ENCODE results near the gene PPM1G. TPM values are rescaled to one million over a fixed set of nuclear protein-coding genes. Genes with fewer than 3 reads are reported as not detected.

PPM1G gene
- total RNA-seq, 3 donors from 2014 or later (not counting 1 experiment from before 2014, with no cell fraction given) = 63.9 to 73.8 (median 69.5) TPM

GRCh38 chr2:27376151-27376865, 33.1 kb downstream of the PPM1G start:
- Histone ChIP-seq H3K9me3 (ENCODE audit: control insufficient read depth, insufficient read depth, low read length) (no peaks in the 10 kb centered on the region), H3K36me3 (ENCODE audit: control insufficient read depth, insufficient read depth, low read length) (peaks cover 46% of the 10 kb centered on the region), H3K27ac (ENCODE audit: low read length) (no peak overlapping the region), H3K27me3 (ENCODE audit: control insufficient read depth, insufficient read depth, low read length) (no peaks in the 10 kb centered on the region), H3K4me3 (ENCODE audit: low read length) (no peak overlapping the region), H3K4me1 (ENCODE audit: control insufficient read depth, insufficient read depth, low read length) (peaks cover 33% of the 10 kb centered on the region)
- no peak for TF ChIP-seq CTCF (IDR thresholded peaks at IDR 0.05)
- no peaks in the 10 kb centered on the region for H3K36me3 Mint-ChIP-seq
- ATAC-seq (no peak), DNase-seq (no peak)
- no peaks in the 10 kb centered on the region for H3K9me3 Mint-ChIP-seq
- no peaks in the 10 kb centered on the region for H3K27me3 Mint-ChIP-seq (ENCODE audit: low read depth in 2 of 2)
- H3K4me1 Mint-ChIP-seq = peaks cover 35 to 40% of the 10 kb centered on the region in 2 donors
- intact Hi-C loops (cut with micrococcal nuclease) = no loop called here
- no peak overlapping the region for H3K4me3 Mint-ChIP-seq
- H3K27ac Mint-ChIP-seq = peak overlapping the region in 1 of 2 donors; percentile 41
- 96% methylated on average over 16 of the region's 16 CpGs for WGBS (ENCODE audit: insufficient coverage)

- Histone ChIP-seq H3K4me1 (ENCODE audit: control insufficient read depth, insufficient read depth, low read length) (peaks cover 32% of the 10 kb centered on the region), H3K9me3 (ENCODE audit: control insufficient read depth, insufficient read depth, low read length) (no peaks in the 10 kb centered on the region), H3K4me3 (ENCODE audit: low read length) (no peak overlapping the region), H3K36me3 (ENCODE audit: control insufficient read depth, insufficient read depth, low read length) (peaks cover 46% of the 10 kb centered on the region), H3K27me3 (ENCODE audit: control insufficient read depth, insufficient read depth, low read length) (no peaks in the 10 kb centered on the region), H3K27ac (ENCODE audit: low read length) (no peak overlapping the region)
- TF ChIP-seq CTCF (IDR thresholded peaks at IDR 0.05) = no peak
- 98% methylated on average over 20 of the region's 20 CpGs for WGBS (ENCODE audit: insufficient coverage)
- Mint-ChIP-seq H3K27ac (no peak overlapping the region), H3K4me3 (no peak overlapping the region), H3K4me1 (peaks cover 32 to 36% of the 10 kb centered on the region in 2 donors), H3K36me3 (peaks cover 2% of the 10 kb centered on the region), H3K27me3 (ENCODE audit: low read depth in 2 of 2) (no peaks in the 10 kb centered on the region), H3K9me3 (no peaks in the 10 kb centered on the region)
- no peak for ATAC-seq
- DNase-seq = no peak
- intact Hi-C loops (cut with micrococcal nuclease) = no loop called here
Observed at GRCh38 chr2:27375513-27376099, 33.8 kb downstream of the PPM1G start.

GRCh38 chr2:27373567-27373966, 35.8 kb downstream of the PPM1G start:
- H3K27me3 Mint-ChIP-seq (ENCODE audit: low read depth in 2 of 2) = no peaks in the 10 kb centered on the region
- no peak overlapping the region for H3K4me3 Mint-ChIP-seq
- no peak overlapping the region for H3K27ac ChIP-seq (ENCODE audit: low read length)
- H3K4me3 ChIP-seq (ENCODE audit: low read length) = no peak overlapping the region
- intact Hi-C loops (cut with micrococcal nuclease) = loop anchor here (5.0 kb wide), 1 partner anchor 114 kb away; the partner anchor contains the start of gene IFT172
- ATAC-seq (no peak), DNase-seq (no peak)
- 86% methylated on average over 5 of the region's 5 CpGs for WGBS (ENCODE audit: insufficient coverage)
- TF ChIP-seq CTCF (IDR thresholded peaks at IDR 0.05) = no peak
- peaks cover 37 to 39% of the 10 kb centered on the region in 2 donors for H3K4me1 Mint-ChIP-seq
- H3K4me1 ChIP-seq (ENCODE audit: control insufficient read depth, insufficient read depth, low read length) = peaks cover 34% of the 10 kb centered on the region
- peaks cover 7% of the 10 kb centered on the region for H3K36me3 Mint-ChIP-seq
- H3K36me3 ChIP-seq (ENCODE audit: control insufficient read depth, insufficient read depth, low read length) = peaks cover 48% of the 10 kb centered on the region
- no peaks in the 10 kb centered on the region for H3K9me3 ChIP-seq (ENCODE audit: control insufficient read depth, insufficient read depth, low read length)
- no peaks in the 10 kb centered on the region for H3K27me3 ChIP-seq (ENCODE audit: control insufficient read depth, insufficient read depth, low read length)
- no peaks in the 10 kb centered on the region for H3K9me3 Mint-ChIP-seq
- H3K27ac Mint-ChIP-seq = peak overlapping the region in 1 of 2 donors; percentile 92
